ENCODE data around the gene TRPV6. TPM values are rescaled to one million over a fixed set of nuclear protein-coding genes. Genes with fewer than 3 reads are reported as not detected.

Gene TRPV6
- total RNA-seq, 1 donor from 2014 or later: 0.38 TPM

GRCh38 chr7:142859411-142859810, 26.1 kb downstream of the TRPV6 start:
- peaks cover 11% of the 10 kb centered on the region for H3K4me1 ChIP-seq
- H3K27me3 ChIP-seq: no peaks in the 10 kb centered on the region
- TF ChIP-seq CTCF (IDR thresholded peaks at IDR 0.05): no peak
- intact Hi-C loops (cut with DNase I): loop anchor here (10.0 kb wide), 1 partner anchor 145 kb away; no protein-coding TSS in a partner anchor
- ATAC-seq (no peak), DNase-seq (no peak)
- H3K4me3 ChIP-seq: no peak overlapping the region
- H3K9me3 ChIP-seq: no peaks in the 10 kb centered on the region
- no peaks in the 10 kb centered on the region for H3K36me3 ChIP-seq
- no peak overlapping the region for H3K27ac ChIP-seq

- intact Hi-C loops (cut with DNase I): loop anchor here (10.0 kb wide), 1 partner anchor 147 kb away; no protein-coding TSS in a partner anchor
- no peaks in the 10 kb centered on the region for H3K36me3 ChIP-seq
- ATAC-seq (no peak), DNase-seq (no peak)
- no peak overlapping the region for H3K4me3 ChIP-seq
- TF ChIP-seq CTCF (IDR thresholded peaks at IDR 0.05): no peak
- no peaks in the 10 kb centered on the region for H3K9me3 ChIP-seq
- no peaks in the 10 kb centered on the region for H3K27me3 ChIP-seq
- H3K4me1 ChIP-seq: peaks cover 11% of the 10 kb centered on the region
- H3K27ac ChIP-seq: no peak overlapping the region
These were observed 27.9 kb downstream of the TRPV6 start for GRCh38 chr7:142857625-142858024.

- no peaks in the 10 kb centered on the region for H3K36me3 ChIP-seq
- H3K4me1 ChIP-seq: peaks cover 11% of the 10 kb centered on the region
- TF ChIP-seq CTCF (IDR thresholded peaks at IDR 0.05): no peak
- no peak for ATAC-seq
- H3K9me3 ChIP-seq: no peaks in the 10 kb centered on the region
- no peak overlapping the region for H3K27ac ChIP-seq
- intact Hi-C loops (cut with DNase I): loop anchor here (10.0 kb wide), 1 partner anchor 148 kb away; no protein-coding TSS in a partner anchor
- H3K4me3 ChIP-seq: no peak overlapping the region
- H3K27me3 ChIP-seq: no peaks in the 10 kb centered on the region
- DNase-seq: no peak
These were observed 28.8 kb downstream of the TRPV6 start for GRCh38 chr7:142856565-142857245.

GRCh38 chr7:142855756-142856564, 29.6 kb downstream of the TRPV6 start:
- H3K36me3 ChIP-seq: no peaks in the 10 kb centered on the region
- intact Hi-C loops (cut with DNase I): loop anchor here (10.0 kb wide), 1 partner anchor 149 kb away; no protein-coding TSS in a partner anchor
- DNase-seq: peak; percentile 84
- TF ChIP-seq CTCF (IDR thresholded peaks at IDR 0.05): no peak
- peak; percentile 54 for ATAC-seq
- H3K4me3 ChIP-seq: peak overlapping the region; percentile 71
- no peak overlapping the region for H3K27ac ChIP-seq
- H3K27me3 ChIP-seq: no peaks in the 10 kb centered on the region
- peaks cover 11% of the 10 kb centered on the region for H3K4me1 ChIP-seq
- H3K9me3 ChIP-seq: no peaks in the 10 kb centered on the region

- Histone ChIP-seq H3K36me3 (no peaks in the 10 kb centered on the region), H3K4me1 (peaks cover 11% of the 10 kb centered on the region), H3K9me3 (no peaks in the 10 kb centered on the region), H3K4me3 (peak overlapping the region; percentile 71), H3K27ac (peak overlapping the region; percentile 63), H3K27me3 (no peaks in the 10 kb centered on the region)
- DNase-seq: no peak
- ATAC-seq: no peak
- no peak for TF ChIP-seq CTCF (IDR thresholded peaks at IDR 0.05)
- intact Hi-C loops (cut with DNase I): loop anchor here (10.0 kb wide), 1 partner anchor 150 kb away; no protein-coding TSS in a partner anchor
These were observed 30.3 kb downstream of the TRPV6 start for GRCh38 chr7:142855114-142855743.

Measured in upper lobe of right lung (tissue), 1 donor.